HFF-Myc (cell line): ENCODE measurements around the gene LRRC41.

Experiments
- DNase-seq: peaks from one replicate; pipeline ENCODE4 v3.0.0-alpha.2; 2011; ENCODE audit warnings: low read depth; ENCODE audit errors: extremely low read depth
- H3K4me3 ChIP-seq: replicated peaks from 2 replicates; pipeline ENCODE4 v1.5.1; 2011; ENCODE audit warnings: low read depth, mild to moderate bottlenecking, control low read depth, low read length
- CTCF ChIP-seq: IDR thresholded peaks from 2 replicates; pipeline ENCODE4 v1.5.1; 2012; ENCODE audit warnings: mild to moderate bottlenecking, low read depth, low read length, control low read depth; ENCODE audit errors: missing control alignments

Gene LRRC41

GRCh38 chr1:46315669-46316403, 12.4 kb upstream of the LRRC41 start:
- no peak for TF ChIP-seq CTCF
- no peak for DNase-seq
- no peak overlapping the region for H3K4me3 ChIP-seq

GRCh38 chr1:46310321-46310720, 6.9 kb upstream of the LRRC41 start:
- no peak for DNase-seq
- TF ChIP-seq CTCF = no peak

GRCh38 chr1:46309401-46310159, 6.2 kb upstream of the LRRC41 start:
- DNase-seq = no peak
- H3K4me3 ChIP-seq = no peak overlapping the region
- no peak for TF ChIP-seq CTCF

More at GRCh38 chr1:46310321-46310720, 6.9 kb upstream of the LRRC41 start:
- no peak overlapping the region for H3K4me3 ChIP-seq

GRCh38 chr1:46306159-46306530, 2.7 kb upstream of the LRRC41 start:
- no peak for TF ChIP-seq CTCF
- H3K4me3 ChIP-seq = peak overlapping the region; percentile 99
- no peak for DNase-seq

- H3K4me3 ChIP-seq = peak overlapping the region; percentile 99
- TF ChIP-seq CTCF = no peak
- DNase-seq = no peak
Measured at GRCh38 chr1:46303872-46304326, 483 bp upstream of the LRRC41 start.

- DNase-seq = no peak
- no peak for TF ChIP-seq CTCF
- peak overlapping the region; percentile 99 for H3K4me3 ChIP-seq
Measured at GRCh38 chr1:46302641-46303037, 777 bp downstream of the LRRC41 start.
